Measurements from ENCODE around the gene CNTN4. TPM values are rescaled to one million over a fixed set of nuclear protein-coding genes. Genes with fewer than 3 reads are reported as not detected.

Gene CNTN4
- total RNA-seq, 1 donor, result under 0.01 TPM

GRCh38 chr3:2978977-2979732 is 880.5 kb downstream of the CNTN4 start:
- H3K9me3 ChIP-seq (ENCODE audit: low read depth, low read length), result no peaks in the 10 kb centered on the region
- H3K4me2 ChIP-seq (ENCODE audit: insufficient read depth, low read length), result no peak overlapping the region

GRCh38 chr3:2984005-2984830 is 885.6 kb downstream of the CNTN4 start:
- Histone ChIP-seq H2AFZ (ENCODE audit: low read length) (no peak overlapping the region), H3K4me2 (ENCODE audit: insufficient read depth, low read length) (no peak overlapping the region), H3K9me3 (ENCODE audit: low read depth, low read length) (no peaks in the 10 kb centered on the region), H3K27ac (ENCODE audit: low read depth, low read length) (no peak overlapping the region), H3K36me3 (ENCODE audit: insufficient read depth, low read length) (no peaks in the 10 kb centered on the region), H3K79me2 (ENCODE audit: insufficient read depth, low read length) (no peaks in the 10 kb centered on the region), H3K27me3 (ENCODE audit: insufficient read depth, low read length) (no peaks in the 10 kb centered on the region), H4K20me1 (ENCODE audit: insufficient read depth, low read length) (no peaks in the 10 kb centered on the region), H3K4me3 (ENCODE audit: insufficient read depth, low read length) (no peak overlapping the region), H3K4me1 (ENCODE audit: insufficient read depth, low read length) (no peaks in the 10 kb centered on the region)
- no peak for DNase-seq (ENCODE audit: insufficient read length, low spot score, missing footprints)
- no peak for TF ChIP-seq CTCF (IDR thresholded peaks at IDR 0.05; ENCODE audit: extremely low read depth, low read depth, low read length)

More at GRCh38 chr3:2978977-2979732, 880.5 kb downstream of the CNTN4 start:
- H3K79me2 ChIP-seq (ENCODE audit: insufficient read depth, low read length), result no peaks in the 10 kb centered on the region
- DNase-seq (ENCODE audit: insufficient read length, low spot score, missing footprints), result no peak
- H4K20me1 ChIP-seq (ENCODE audit: insufficient read depth, low read length), result no peaks in the 10 kb centered on the region
- no peaks in the 10 kb centered on the region for H3K27me3 ChIP-seq (ENCODE audit: insufficient read depth, low read length)
- no peak overlapping the region for H3K27ac ChIP-seq (ENCODE audit: low read depth, low read length)
- H3K4me3 ChIP-seq (ENCODE audit: insufficient read depth, low read length), result no peak overlapping the region
- no peak for TF ChIP-seq CTCF (IDR thresholded peaks at IDR 0.05; ENCODE audit: extremely low read depth, low read depth, low read length)
- no peaks in the 10 kb centered on the region for H3K4me1 ChIP-seq (ENCODE audit: insufficient read depth, low read length)
- no peak overlapping the region for H2AFZ ChIP-seq (ENCODE audit: low read length)
- H3K36me3 ChIP-seq (ENCODE audit: insufficient read depth, low read length), result no peaks in the 10 kb centered on the region

DNA sequence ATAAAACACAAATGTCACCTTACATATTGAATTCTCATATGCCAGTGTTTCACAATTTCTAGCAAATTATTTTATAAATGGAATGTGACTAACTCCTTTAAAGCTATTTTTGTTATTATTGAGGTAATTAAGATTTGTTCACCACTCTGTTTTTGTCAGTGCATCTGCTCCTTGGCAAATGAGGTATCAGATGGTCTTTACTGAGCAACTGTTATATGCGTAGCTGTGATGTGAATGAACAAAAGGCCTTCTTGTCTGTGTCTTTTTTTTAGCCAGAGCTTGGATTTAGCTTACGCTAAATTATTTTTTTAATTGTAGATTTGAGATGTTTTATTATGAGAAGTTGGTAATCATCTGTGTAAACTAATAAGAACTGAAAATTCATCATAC is 886.2 kb downstream of the CNTN4 start:
- Histone ChIP-seq H2AFZ (ENCODE audit: low read length) (no peak overlapping the region), H3K9me3 (ENCODE audit: low read depth, low read length) (no peaks in the 10 kb centered on the region), H3K36me3 (ENCODE audit: insufficient read depth, low read length) (no peaks in the 10 kb centered on the region), H3K27ac (ENCODE audit: low read depth, low read length) (no peak overlapping the region), H3K4me2 (ENCODE audit: insufficient read depth, low read length) (no peak overlapping the region), H3K79me2 (ENCODE audit: insufficient read depth, low read length) (no peaks in the 10 kb centered on the region), H3K27me3 (ENCODE audit: insufficient read depth, low read length) (no peaks in the 10 kb centered on the region), H4K20me1 (ENCODE audit: insufficient read depth, low read length) (no peaks in the 10 kb centered on the region), H3K4me1 (ENCODE audit: insufficient read depth, low read length) (no peaks in the 10 kb centered on the region), H3K4me3 (ENCODE audit: insufficient read depth, low read length) (no peak overlapping the region)
- no peak for DNase-seq (ENCODE audit: insufficient read length, low spot score, missing footprints)
- TF ChIP-seq CTCF (IDR thresholded peaks at IDR 0.05; ENCODE audit: extremely low read depth, low read depth, low read length), result no peak

GRCh38 chr3:2985479-2985878 is 886.8 kb downstream of the CNTN4 start:
- no peak for TF ChIP-seq CTCF (IDR thresholded peaks at IDR 0.05; ENCODE audit: extremely low read depth, low read depth, low read length)
- H3K36me3 ChIP-seq (ENCODE audit: insufficient read depth, low read length), result no peaks in the 10 kb centered on the region
- no peaks in the 10 kb centered on the region for H4K20me1 ChIP-seq (ENCODE audit: insufficient read depth, low read length)
- no peak overlapping the region for H2AFZ ChIP-seq (ENCODE audit: low read length)
- H3K4me1 ChIP-seq (ENCODE audit: insufficient read depth, low read length), result no peaks in the 10 kb centered on the region
- H3K4me2 ChIP-seq (ENCODE audit: insufficient read depth, low read length), result no peak overlapping the region
- H3K27ac ChIP-seq (ENCODE audit: low read depth, low read length), result no peak overlapping the region
- DNase-seq (ENCODE audit: insufficient read length, low spot score, missing footprints), result no peak
- H3K79me2 ChIP-seq (ENCODE audit: insufficient read depth, low read length), result no peaks in the 10 kb centered on the region
- H3K27me3 ChIP-seq (ENCODE audit: insufficient read depth, low read length), result no peaks in the 10 kb centered on the region
- no peak overlapping the region for H3K4me3 ChIP-seq (ENCODE audit: insufficient read depth, low read length)
- no peaks in the 10 kb centered on the region for H3K9me3 ChIP-seq (ENCODE audit: low read depth, low read length)

Data from osteoblast (primary cell).